BJ (cell line): ENCODE measurements around the gene OSM. TPM values are rescaled to one million over a fixed set of nuclear protein-coding genes. Genes with fewer than 3 reads are reported as not detected.

ENCODE experiments used
- CTCF ChIA-PET: fragments of 350-600 bp; formaldehyde crosslinking; extraction: SDS; loops from one replicate; lab custom pipeline; 2021; ENCODE audit warnings: antibody characterized with exemption, inconsistent platforms; lab: Yijun Ruan, JAX
- POLR2A ChIA-PET: fragments of 300-600 bp; sonication (Branson Sonifier 250); formaldehyde crosslinking; extraction: SDS; loops from one replicate; lab custom pipeline; 2021; ENCODE audit warnings: antibody characterized with exemption; lab: Charles Lee
- DNase-seq: peaks from one replicate; pipeline ENCODE4 v3.0.0-alpha.2; 2011; ENCODE audit warnings: low read depth
- H3K27me3 ChIP-seq: 2 replicates; pipeline ENCODE4 v1.6.0; 2011; ENCODE audit warnings: low read length; ENCODE audit not compliant: control insufficient read depth, insufficient read depth
- H3K36me3 ChIP-seq: 2 replicates; pipeline ENCODE4 v1.5.1; 2011; ENCODE audit warnings: low read length; ENCODE audit not compliant: control insufficient read depth, insufficient read depth
- H3K4me3 ChIP-seq: 2 replicates; pipeline ENCODE4 v1.5.1; 2011; ENCODE audit warnings: low read depth, mild to moderate bottlenecking, control low read depth, low read length
- polyA plus RNA-seq: library from polyadenylated mRNA; depleted of rRNA; stranded (reverse); fragments of >200 nt; gene quantifications from 2 replicates; pipeline ENCODE4 v1.2.3, GENCODE V29; 2011; rRNA removed
- TF ChIP-seq, protein P1 (sequence below): IDR thresholded peaks from 2 replicates; pipeline ENCODE4 v1.5.1; 2011; ENCODE audit warnings: low read depth, mild to moderate bottlenecking, control low read depth, inconsistent platforms, low read length, moderate library complexity; ENCODE audit not compliant: insufficient read depth

OSM gene
- polyA plus RNA-seq, 1 experiment: not detected

DNA sequence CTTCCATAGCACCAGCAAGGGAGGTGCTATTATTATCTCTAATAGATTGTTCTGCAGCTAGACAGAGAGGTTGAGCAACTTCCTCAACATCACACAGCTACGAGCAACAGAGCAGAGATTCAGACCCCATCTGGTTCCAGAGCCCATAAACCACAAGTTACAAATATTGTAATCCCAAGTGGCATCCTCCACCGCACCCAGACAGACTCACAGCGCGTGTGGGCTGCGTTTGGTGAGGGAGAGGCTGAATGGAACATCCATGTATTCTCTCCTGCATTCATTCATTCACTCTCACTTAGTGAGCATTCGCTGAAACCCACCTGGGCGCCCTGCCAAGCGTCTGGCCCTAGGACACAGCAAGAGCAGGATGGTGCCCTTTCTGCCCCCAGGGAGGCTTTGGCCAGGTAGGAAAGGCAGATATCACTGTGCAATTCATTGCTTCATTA, 53.6 kb downstream of the OSM start:
- no peaks in the 10 kb centered on the region for H3K36me3 ChIP-seq
- TF ChIP-seq, protein P1, sequence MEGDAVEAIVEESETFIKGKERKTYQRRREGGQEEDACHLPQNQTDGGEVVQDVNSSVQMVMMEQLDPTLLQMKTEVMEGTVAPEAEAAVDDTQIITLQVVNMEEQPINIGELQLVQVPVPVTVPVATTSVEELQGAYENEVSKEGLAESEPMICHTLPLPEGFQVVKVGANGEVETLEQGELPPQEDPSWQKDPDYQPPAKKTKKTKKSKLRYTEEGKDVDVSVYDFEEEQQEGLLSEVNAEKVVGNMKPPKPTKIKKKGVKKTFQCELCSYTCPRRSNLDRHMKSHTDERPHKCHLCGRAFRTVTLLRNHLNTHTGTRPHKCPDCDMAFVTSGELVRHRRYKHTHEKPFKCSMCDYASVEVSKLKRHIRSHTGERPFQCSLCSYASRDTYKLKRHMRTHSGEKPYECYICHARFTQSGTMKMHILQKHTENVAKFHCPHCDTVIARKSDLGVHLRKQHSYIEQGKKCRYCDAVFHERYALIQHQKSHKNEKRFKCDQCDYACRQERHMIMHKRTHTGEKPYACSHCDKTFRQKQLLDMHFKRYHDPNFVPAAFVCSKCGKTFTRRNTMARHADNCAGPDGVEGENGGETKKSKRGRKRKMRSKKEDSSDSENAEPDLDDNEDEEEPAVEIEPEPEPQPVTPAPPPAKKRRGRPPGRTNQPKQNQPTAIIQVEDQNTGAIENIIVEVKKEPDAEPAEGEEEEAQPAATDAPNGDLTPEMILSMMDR: no peak
- DNase-seq: no peak
- POLR2A ChIA-PET: no interaction called here
- no peak overlapping the region for H3K4me3 ChIP-seq
- CTCF ChIA-PET: interaction anchor here (0.8 to 1.5 kb wide), 4 partner anchors 9 to 97 kb away, joined by 3 to 6 read pairs (median 4); no protein-coding TSS in a partner anchor
- H3K27me3 ChIP-seq: no peaks in the 10 kb centered on the region

Other genes with a start within 250 kb of the OSM start
- not detected in 2 replicates for gene HORMAD2, start 186.4 kb downstream of the OSM start, polyA plus RNA-seq
- gene LIF, start 20.1 kb downstream of the OSM start, polyA plus RNA-seq: 3.8 and 5.8 TPM in 2 replicates
- gene CASTOR1, start 22.7 kb upstream of the OSM start, polyA plus RNA-seq: 7.7 and 16.4 TPM in 2 replicates
- gene TBC1D10A, start 60.1 kb upstream of the OSM start, polyA plus RNA-seq: 13.6 and 22.1 TPM in 2 replicates
- gene SF3A1, start 90.0 kb upstream of the OSM start, polyA plus RNA-seq: 43.2 and 66.8 TPM in 2 replicates
- 1.3 and 1.6 TPM in 2 replicates for gene CCDC157, start 90.2 kb upstream of the OSM start, polyA plus RNA-seq
- 11.1 and 15.8 TPM in 2 replicates for gene RNF215, start 120.6 kb upstream of the OSM start, polyA plus RNA-seq
- 20.1 and 22.8 TPM in 2 replicates for gene SEC14L2, start 130.2 kb upstream of the OSM start, polyA plus RNA-seq
- 4.9 and 8.3 TPM in 2 replicates for gene MTFP1, start 158.9 kb upstream of the OSM start, polyA plus RNA-seq
- not detected in 2 replicates for gene SEC14L3, start 205.2 kb upstream of the OSM start, polyA plus RNA-seq
- gene SEC14L4, start 238.8 kb upstream of the OSM start, polyA plus RNA-seq: not detected in 2 replicates